Suprapubic skin (tissue), 3 donors: ENCODE data around the gene RNASE11.

ENCODE experiments used
- CTCF ChIP-seq, 2 donors: fragments of 200-600 bp in 1 of 2; fragments of 450-650 bp in 1 of 2; sonication (generic) in 1 of 2; IDR thresholded peaks; one replicate each; pipeline ENCODE4 v1.5.1; 2016 to 2019; ENCODE audit warnings: antibody characterized with exemption in 2 of 2, mild to moderate bottlenecking in 1 of 2, moderate library complexity in 1 of 2
- POLR2AphosphoS5 ChIP-seq, 3 donors: sonication (generic); formaldehyde crosslinking; IDR thresholded peaks; one replicate each; pipeline ENCODE4 v1.6.1; 2017; ENCODE audit warnings: antibody characterized with exemption in 3 of 3

GRCh38 chr14:20601522-20601921, 13.7 kb upstream of the RNASE11 start:
- TF ChIP-seq CTCF (IDR thresholded peaks at IDR 0.05) (no peak), POLR2AphosphoS5 (IDR thresholded peaks at IDR 0.05) (no peak)
